ENCODE measurements around the gene NLRP10.

Gene NLRP10

GRCh38 chr11:7971846-7972245, 6.6 kb upstream of the NLRP10 start:
- no peak for FAIRE-seq
- no peak for DNase-seq (ENCODE audit: insufficient read length)
- TF ChIP-seq TAF1 (IDR thresholded peaks at IDR 0.05; ENCODE audit: borderline replicate concordance, low read depth, low read length) (no peak), POLR2A (IDR thresholded peaks at IDR 0.05; ENCODE audit: low read depth, low read length) (no peak), POLR2AphosphoS5 (IDR thresholded peaks at IDR 0.05; ENCODE audit: low read depth, low read length) (no peak)

DNA sequence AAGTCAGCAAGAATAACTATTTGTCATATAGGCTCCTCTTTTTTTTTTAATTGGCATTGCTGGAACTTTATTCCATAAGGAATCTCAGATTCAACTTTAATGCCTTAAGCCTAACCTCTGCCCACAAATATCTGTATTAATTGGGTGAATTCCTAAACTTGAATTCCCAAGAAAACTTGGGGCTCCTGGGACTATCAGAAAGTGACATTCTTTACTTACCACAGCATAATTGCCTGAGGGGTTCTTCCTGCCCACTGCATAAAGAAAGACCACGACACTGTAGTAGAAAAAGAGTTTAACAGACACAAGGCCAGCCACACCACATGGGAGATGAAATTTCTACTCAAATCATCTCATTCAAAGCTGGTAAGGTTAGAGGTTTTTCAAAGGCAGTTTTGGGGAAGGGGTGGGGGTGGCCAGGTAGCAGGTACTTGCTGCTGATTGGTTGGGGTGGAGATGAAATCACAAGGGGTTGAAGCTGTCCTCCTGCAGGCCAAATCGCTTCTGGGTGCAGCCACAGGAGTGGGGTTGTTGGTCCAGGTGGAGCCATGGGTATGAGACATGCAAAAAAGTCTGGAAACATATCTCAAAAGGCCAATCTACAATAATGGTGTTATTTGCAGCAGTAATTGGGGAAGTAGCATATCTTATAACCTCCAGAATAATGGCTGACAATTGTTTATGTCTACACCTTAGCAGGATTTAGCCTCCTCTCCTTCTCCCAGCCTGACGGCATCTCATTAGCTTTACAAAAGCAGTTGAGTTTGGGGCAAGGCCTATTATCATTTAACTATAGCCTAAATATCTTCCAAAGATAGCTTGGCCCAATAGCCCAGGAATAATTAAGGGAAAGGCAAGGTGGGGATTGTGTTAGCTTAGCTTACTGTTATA, 4.8 kb upstream of the NLRP10 start:
- no peak for FAIRE-seq
- no peak for DNase-seq (ENCODE audit: insufficient read length)
- TF ChIP-seq POLR2AphosphoS5 (IDR thresholded peaks at IDR 0.05; ENCODE audit: low read depth, low read length) = no peak
- TF ChIP-seq POLR2A (IDR thresholded peaks at IDR 0.05; ENCODE audit: low read depth, low read length) = no peak
- TF ChIP-seq TAF1 (IDR thresholded peaks at IDR 0.05; ENCODE audit: borderline replicate concordance, low read depth, low read length) = no peak

DNA sequence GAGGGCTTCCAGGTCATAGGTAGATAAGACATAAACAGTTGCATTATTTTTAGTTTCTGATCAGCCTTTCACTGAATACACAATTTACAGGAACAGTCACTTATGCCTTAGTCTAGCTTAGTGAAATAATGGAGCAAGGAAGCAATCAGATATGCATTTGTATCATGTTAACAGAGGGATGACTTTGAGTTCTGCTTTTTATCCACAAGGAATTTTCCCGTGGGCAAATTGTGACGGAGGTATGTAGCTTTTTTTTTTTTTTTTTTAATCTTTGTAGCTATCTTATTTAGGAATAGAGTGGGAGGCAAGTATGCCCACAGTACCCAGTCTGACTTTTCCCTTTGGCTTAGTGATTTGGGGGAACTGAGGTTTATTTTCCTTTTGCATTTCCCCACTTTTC, 3.4 kb upstream of the NLRP10 start:
- DNase-seq (ENCODE audit: insufficient read length) (no peak), FAIRE-seq (no peak)
- no peak for TF ChIP-seq POLR2AphosphoS5 (IDR thresholded peaks at IDR 0.05; ENCODE audit: low read depth, low read length)
- no peak for TF ChIP-seq TAF1 (IDR thresholded peaks at IDR 0.05; ENCODE audit: borderline replicate concordance, low read depth, low read length)
- TF ChIP-seq POLR2A (IDR thresholded peaks at IDR 0.05; ENCODE audit: low read depth, low read length) = no peak

DNA sequence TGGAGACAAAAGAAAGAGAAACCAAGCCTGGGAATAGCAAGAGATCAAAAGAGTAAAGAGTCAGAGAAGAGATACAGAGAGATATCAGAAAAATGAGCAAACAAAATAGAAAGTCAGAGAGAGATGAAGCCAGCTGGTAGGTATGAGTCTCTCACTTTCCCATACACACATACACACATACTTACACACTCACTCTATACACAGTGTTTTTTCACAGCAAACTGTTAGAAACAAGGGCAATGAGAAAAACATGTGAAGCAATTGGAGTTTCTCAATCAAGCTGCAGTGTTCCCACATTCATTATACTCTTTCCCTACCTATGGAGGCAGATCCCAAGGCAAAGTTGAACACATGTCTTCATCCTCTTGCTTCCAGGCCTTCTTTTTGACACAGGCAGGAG, 2.6 kb upstream of the NLRP10 start:
- no peak for FAIRE-seq
- DNase-seq (ENCODE audit: insufficient read length) = no peak
- TF ChIP-seq POLR2A (IDR thresholded peaks at IDR 0.05; ENCODE audit: low read depth, low read length) = no peak
- TF ChIP-seq POLR2AphosphoS5 (IDR thresholded peaks at IDR 0.05; ENCODE audit: low read depth, low read length) = no peak
- TF ChIP-seq TAF1 (IDR thresholded peaks at IDR 0.05; ENCODE audit: borderline replicate concordance, low read depth, low read length) = no peak

DNA sequence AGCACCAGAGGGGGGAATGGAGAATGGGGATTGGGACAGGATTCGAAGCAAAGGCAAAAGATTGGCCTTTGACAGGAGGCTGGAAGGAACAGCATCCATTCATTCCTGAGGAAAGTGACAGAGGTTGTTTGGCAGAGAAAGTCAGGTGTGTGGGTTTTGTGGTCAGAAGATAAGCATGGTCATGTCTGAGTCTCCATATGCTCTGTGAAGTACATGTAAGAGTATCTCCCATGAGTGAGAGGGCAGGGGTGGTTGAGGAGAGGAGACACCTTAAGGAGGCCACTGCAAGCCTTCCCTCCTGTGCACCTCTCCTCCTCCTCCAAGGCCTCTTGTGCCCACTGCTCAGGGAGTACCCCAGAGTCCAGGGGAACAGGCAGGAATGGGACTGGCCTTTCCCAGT, 1.9 kb upstream of the NLRP10 start:
- FAIRE-seq (peak; percentile 61), DNase-seq (ENCODE audit: insufficient read length) (no peak)
- TF ChIP-seq POLR2AphosphoS5 (IDR thresholded peaks at IDR 0.05; ENCODE audit: low read depth, low read length) (no peak), TAF1 (IDR thresholded peaks at IDR 0.05; ENCODE audit: borderline replicate concordance, low read depth, low read length) (no peak), POLR2A (IDR thresholded peaks at IDR 0.05; ENCODE audit: low read depth, low read length) (no peak)

DNA sequence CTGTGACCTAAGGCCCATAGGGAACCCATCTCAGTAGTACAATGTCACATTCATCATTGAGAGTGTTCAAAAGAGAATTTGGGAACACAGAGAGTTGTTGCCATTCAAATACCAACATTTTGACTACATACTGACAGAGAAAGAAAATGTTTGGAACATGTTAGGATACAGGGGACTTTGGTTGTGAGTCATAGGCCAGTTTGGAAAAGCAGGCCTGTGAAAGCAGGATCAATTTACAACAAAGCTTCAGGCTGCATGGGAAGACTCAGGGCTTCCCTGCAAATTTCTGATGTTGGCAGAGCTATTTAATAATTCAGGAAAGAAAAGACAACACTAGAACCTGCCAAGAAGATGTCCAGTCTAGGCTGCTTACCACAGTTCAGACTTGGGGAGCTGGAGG, 374 bp downstream of the NLRP10 start:
- DNase-seq (ENCODE audit: insufficient read length) = no peak
- FAIRE-seq = no peak
- no peak for TF ChIP-seq TAF1 (IDR thresholded peaks at IDR 0.05; ENCODE audit: borderline replicate concordance, low read depth, low read length)
- TF ChIP-seq POLR2AphosphoS5 (IDR thresholded peaks at IDR 0.05; ENCODE audit: low read depth, low read length) = no peak
- TF ChIP-seq POLR2A (IDR thresholded peaks at IDR 0.05; ENCODE audit: low read depth, low read length) = no peak

DNA sequence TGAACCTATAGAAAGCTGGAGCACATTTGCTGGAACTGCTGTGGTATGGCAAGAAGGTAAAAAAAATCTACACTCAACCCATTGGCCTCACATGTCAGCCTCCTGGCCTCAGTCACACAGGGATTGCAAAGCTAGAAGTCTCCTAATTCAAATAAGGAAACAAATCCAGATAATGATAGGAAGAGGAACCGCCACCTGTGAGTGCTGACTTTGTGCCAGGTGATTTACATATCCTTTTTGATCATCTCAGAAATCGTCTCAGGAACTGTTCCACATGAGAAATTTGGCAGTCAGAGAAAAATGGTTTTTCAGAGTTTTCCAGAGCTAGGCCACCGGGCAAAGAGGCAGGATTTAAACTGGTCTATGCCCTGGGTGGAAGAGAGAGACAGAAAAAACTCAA, 986 bp downstream of the NLRP10 start:
- no peak for FAIRE-seq
- no peak for TF ChIP-seq POLR2AphosphoS5 (IDR thresholded peaks at IDR 0.05; ENCODE audit: low read depth, low read length)
- TF ChIP-seq POLR2A (IDR thresholded peaks at IDR 0.05; ENCODE audit: low read depth, low read length) = no peak
- TF ChIP-seq TAF1 (IDR thresholded peaks at IDR 0.05; ENCODE audit: borderline replicate concordance, low read depth, low read length) = no peak
- no peak for DNase-seq (ENCODE audit: insufficient read length)

DNA sequence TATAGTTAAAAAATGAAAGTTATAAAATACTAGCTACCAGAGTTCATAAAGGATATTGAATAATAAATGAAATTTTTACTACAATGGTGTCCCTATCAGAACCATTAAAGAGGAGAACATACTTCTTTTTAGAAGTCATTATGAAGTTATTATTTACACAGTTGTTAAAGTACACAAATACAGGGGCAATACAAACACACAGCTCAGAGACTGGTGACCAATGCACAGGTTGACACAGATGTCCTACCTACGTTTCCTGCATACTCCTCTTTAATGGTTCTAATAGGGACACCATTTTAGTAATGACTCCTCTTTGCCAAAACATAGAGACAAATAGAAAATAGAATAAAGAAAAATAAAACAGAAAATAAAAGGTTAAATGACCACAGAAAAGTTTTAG, 10.1 kb downstream of the NLRP10 start:
- TF ChIP-seq POLR2A (IDR thresholded peaks at IDR 0.05; ENCODE audit: low read depth, low read length) = no peak
- no peak for TF ChIP-seq TAF1 (IDR thresholded peaks at IDR 0.05; ENCODE audit: borderline replicate concordance, low read depth, low read length)
- TF ChIP-seq POLR2AphosphoS5 (IDR thresholded peaks at IDR 0.05; ENCODE audit: low read depth, low read length) = no peak
- FAIRE-seq (no peak), DNase-seq (ENCODE audit: insufficient read length) (no peak)

DNA sequence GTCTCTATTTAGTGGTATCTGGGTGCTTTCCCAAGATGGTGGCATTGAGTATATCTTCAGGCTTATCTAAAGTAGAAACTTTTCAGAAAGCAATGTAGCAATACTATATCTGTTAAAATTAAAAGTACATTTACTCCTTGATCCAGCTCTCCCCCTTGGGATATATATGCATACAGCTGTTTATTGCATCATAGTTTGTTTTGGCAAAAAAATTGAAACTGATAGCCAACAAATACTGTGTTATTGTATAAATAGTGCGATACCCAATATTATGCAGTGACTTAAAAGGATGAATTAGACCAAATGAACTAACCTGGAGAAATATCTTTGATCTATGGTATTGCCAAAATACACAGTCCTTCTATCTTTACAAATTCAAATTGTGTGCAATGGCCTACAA, 15.3 kb downstream of the NLRP10 start:
- no peak for DNase-seq (ENCODE audit: insufficient read length)
- FAIRE-seq = no peak
- TF ChIP-seq POLR2AphosphoS5 (IDR thresholded peaks at IDR 0.05; ENCODE audit: low read depth, low read length) = no peak
- TF ChIP-seq POLR2A (IDR thresholded peaks at IDR 0.05; ENCODE audit: low read depth, low read length) = no peak
- no peak for TF ChIP-seq TAF1 (IDR thresholded peaks at IDR 0.05; ENCODE audit: borderline replicate concordance, low read depth, low read length)

GRCh38 chr11:7944123-7944522, 21.1 kb downstream of the NLRP10 start:
- FAIRE-seq = no peak

DNA sequence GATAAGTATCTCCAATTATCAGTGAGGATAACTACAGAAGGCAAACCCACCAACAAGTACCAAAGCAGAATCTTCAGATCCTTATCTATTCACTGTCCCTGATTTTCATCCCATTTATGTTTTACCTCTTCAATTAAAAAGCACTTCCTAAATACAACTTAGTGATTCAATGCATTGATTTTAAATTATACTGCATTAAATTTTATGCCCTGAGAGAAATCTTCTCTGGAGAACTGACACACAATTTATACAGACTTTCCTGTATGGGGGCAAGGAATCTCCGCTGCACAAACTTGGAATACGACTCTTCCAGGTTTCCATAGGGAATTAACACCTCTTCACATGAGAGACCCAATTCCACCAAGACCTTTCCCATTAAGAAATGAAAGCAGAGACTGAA, 23.6 kb downstream of the NLRP10 start, which contains the start of gene OR10A3:
OR10A3 (minus strand) TSS at position 101 of the 400 bp plus-strand sequence. CDS start 2,188 bp downstream, outside the sequence.
- FAIRE-seq (no peak), DNase-seq (ENCODE audit: insufficient read length) (no peak)
- TF ChIP-seq POLR2A (IDR thresholded peaks at IDR 0.05; ENCODE audit: low read depth, low read length) (no peak), POLR2AphosphoS5 (IDR thresholded peaks at IDR 0.05; ENCODE audit: low read depth, low read length) (no peak), TAF1 (IDR thresholded peaks at IDR 0.05; ENCODE audit: borderline replicate concordance, low read depth, low read length) (no peak)

More at GRCh38 chr11:7944123-7944522, 21.1 kb downstream of the NLRP10 start:
- TF ChIP-seq POLR2A (IDR thresholded peaks at IDR 0.05; ENCODE audit: low read depth, low read length) (no peak), POLR2AphosphoS5 (IDR thresholded peaks at IDR 0.05; ENCODE audit: low read depth, low read length) (no peak), TAF1 (IDR thresholded peaks at IDR 0.05; ENCODE audit: borderline replicate concordance, low read depth, low read length) (no peak)
- no peak for DNase-seq (ENCODE audit: insufficient read length)

DNA sequence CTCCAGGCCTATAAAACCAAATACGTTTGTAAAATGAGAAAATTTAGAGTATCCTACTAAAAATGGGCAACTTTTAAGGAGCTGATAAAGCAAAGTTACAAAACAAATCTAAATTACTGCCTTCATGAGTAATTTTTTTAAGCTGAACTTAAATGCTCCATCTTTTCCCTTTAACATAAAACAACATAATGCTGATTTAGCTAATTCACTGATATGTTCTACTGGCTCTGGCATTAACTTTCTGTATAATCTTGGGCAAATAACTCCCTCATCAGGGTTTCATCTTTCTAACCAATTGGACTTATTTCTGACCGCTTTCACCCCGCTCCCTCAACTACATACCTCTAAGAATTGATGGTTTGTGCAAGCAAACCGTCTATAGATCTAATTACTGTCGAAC, 24.1 kb downstream of the NLRP10 start:
- DNase-seq (ENCODE audit: insufficient read length) (no peak), FAIRE-seq (no peak)
- TF ChIP-seq POLR2A (IDR thresholded peaks at IDR 0.05; ENCODE audit: low read depth, low read length) = no peak
- TF ChIP-seq POLR2AphosphoS5 (IDR thresholded peaks at IDR 0.05; ENCODE audit: low read depth, low read length) = no peak
- no peak for TF ChIP-seq TAF1 (IDR thresholded peaks at IDR 0.05; ENCODE audit: borderline replicate concordance, low read depth, low read length)
